ENCODE data around the gene NANS. TPM values are rescaled to one million over a fixed set of nuclear protein-coding genes. Genes with fewer than 3 reads are reported as not detected.

The NANS gene
- total RNA-seq, 1 experiment from 2014 or later: 40.4 TPM

GRCh38 chr9:98128316-98128715 is 71.8 kb downstream of the NANS start:
- Histone ChIP-seq H3K23me2 (ENCODE audit: insufficient read length, low read depth, low read length, poor library complexity, severe bottlenecking) (no peaks in the 10 kb centered on the region), H3K9ac (ENCODE audit: extremely low read depth, insufficient read length, low read length) (no peak overlapping the region), H3K79me2 (ENCODE audit: insufficient read depth, low read length) (no peaks in the 10 kb centered on the region), H3K9me3 (ENCODE audit: control insufficient read depth, low read depth, low read length) (no peaks in the 10 kb centered on the region), H3K23ac (ENCODE audit: insufficient read length, low read depth, low read length) (no peak overlapping the region), H3K27me3 (ENCODE audit: insufficient read depth, low read length) (no peaks in the 10 kb centered on the region), H2BK120ac (ENCODE audit: low read depth, low read length, poor library complexity, severe bottlenecking) (no peak overlapping the region), H3K14ac (ENCODE audit: insufficient read depth, low read length) (no peak overlapping the region; the same call in 1 of the 2 replicates), H4K5ac (ENCODE audit: insufficient read length, low read depth, low read length) (no peak overlapping the region), H3K4me1 (ENCODE audit: insufficient read depth, low read length) (no peaks in the 10 kb centered on the region), H2BK20ac (ENCODE audit: low read depth, low read length, poor library complexity, severe bottlenecking) (no peak overlapping the region), H3K79me1 (ENCODE audit: insufficient read depth, low read depth, low read length, poor library complexity, severe bottlenecking) (no peaks in the 10 kb centered on the region), H3K4ac (ENCODE audit: low read depth, low read length) (no peak overlapping the region), H2AK5ac (ENCODE audit: insufficient read length, low read length) (no peak overlapping the region), H2BK15ac (ENCODE audit: low read depth, low read length) (no peak overlapping the region), H4K91ac (ENCODE audit: insufficient read length, low read depth, low read length) (no peak overlapping the region), H2BK12ac (ENCODE audit: insufficient read length, low read depth, low read length) (no peak overlapping the region), H4K20me1 (ENCODE audit: control insufficient read depth, insufficient read depth, insufficient read length) (no peaks in the 10 kb centered on the region), H4K8ac (replicated peaks; ENCODE audit: insufficient read length, low read depth, low read length) (no peak overlapping the region), H3K4me2 (ENCODE audit: insufficient read depth, insufficient read length, low read length) (no peak overlapping the region), H2BK5ac (ENCODE audit: insufficient read length, low read length) (no peak overlapping the region), H3K27ac (ENCODE audit: insufficient read length, low read depth, low read length) (no peak overlapping the region), H2AFZ (ENCODE audit: low read length) (no peak overlapping the region), H3T11ph (ENCODE audit: low read length) (no peak overlapping the region), H3K56ac (ENCODE audit: insufficient read length, low read depth, low read length) (no peak overlapping the region), H3K18ac (ENCODE audit: insufficient read length, low read depth, low read length) (no peak overlapping the region)
- no peaks in the 10 kb centered on the region; the same call in 1 of the 2 replicates for H3K27me3 Mint-ChIP-seq (ENCODE audit: low read depth)
- peaks cover 9 to 15% of the 10 kb centered on the region in 2 experiments for H3K4me1 Mint-ChIP-seq
- H3K4me3 Mint-ChIP-seq: no peak overlapping the region
- H3K27ac Mint-ChIP-seq: no peak overlapping the region
- no CpG with 5 or more reads among the region's 16 CpGs for WGBS (ENCODE audit: extremely low coverage, insufficient read length, low lambda C conversion rate)
- peaks cover 21 to 25% (median 23%) of the 10 kb centered on the region in 3 experiments; a peak in 6 of 7 replicates for H3K36me3 Mint-ChIP-seq (ENCODE audit: insufficient read depth in 1 of 3, low read depth in 3 of 3)
- no peaks in the 10 kb centered on the region for H3K9me3 Mint-ChIP-seq
- TF ChIP-seq CTCF (conservative IDR thresholded peaks at IDR 0.05): no peak
- DNase-seq: no peak
